GM18519 (cell line): ENCODE data around the gene TEKT2.

Experiments used
- ATAC-seq: cut with Tn5 transposase; IDR thresholded peaks from one replicate; pipeline ENCODE4 v1.9.1; 2021; ENCODE audit warnings: mild to moderate bottlenecking, moderate library complexity; ENCODE audit not compliant: unreplicated experiment, low FRiP score

The TEKT2 gene

DNA sequence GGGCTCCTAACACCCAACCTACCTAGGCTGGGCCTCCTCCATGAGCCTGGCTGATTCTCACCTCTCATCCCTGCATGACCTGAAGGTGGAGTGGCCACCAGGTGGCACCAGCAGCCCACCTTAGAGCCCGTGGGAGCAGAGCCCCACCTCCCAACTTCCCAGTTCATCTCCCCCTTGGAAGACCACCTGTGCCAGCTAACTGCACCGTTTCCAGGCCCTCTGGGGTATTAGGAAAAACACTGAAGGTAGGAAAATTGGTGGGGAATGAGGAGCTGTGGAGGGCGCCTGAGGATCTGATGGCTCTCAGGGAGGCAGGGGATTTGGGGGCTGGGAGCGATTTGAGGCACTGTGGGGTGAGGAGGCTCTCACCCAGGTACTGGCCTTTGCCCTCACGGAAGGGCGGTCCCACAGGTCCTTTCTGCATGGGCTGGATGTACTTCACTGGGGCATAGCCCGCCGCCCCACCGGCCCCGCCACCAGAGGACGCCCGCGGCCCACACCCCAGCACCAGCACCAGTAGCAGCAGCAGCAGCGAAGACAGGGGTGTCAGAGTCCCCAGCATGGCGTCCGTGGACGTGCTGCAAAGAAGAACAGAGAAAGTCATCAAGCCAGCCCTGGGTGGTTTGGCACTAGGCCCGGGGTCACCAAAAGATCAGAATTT lies 15.9 kb downstream of the TEKT2 start:
- no peak for ATAC-seq

DNA sequence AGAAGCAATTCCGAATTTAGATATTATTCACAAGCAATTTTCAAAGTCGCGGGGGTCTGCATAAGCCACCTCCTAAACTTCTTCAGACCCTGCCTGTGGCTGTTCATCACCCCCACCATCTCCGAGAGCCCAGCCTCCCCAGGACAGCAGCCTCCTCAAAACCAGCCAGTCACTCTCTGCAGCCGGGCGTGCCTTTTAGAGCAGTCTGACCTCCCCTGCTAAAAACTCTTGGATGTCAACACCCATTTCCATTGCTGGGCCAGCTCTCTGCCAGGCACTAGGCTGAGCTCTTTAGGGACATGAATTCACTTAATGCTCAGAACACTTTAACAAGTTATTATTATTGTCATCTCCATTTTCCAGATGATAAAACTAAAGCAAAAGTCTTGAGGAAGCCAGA lies 16.5 kb downstream of the TEKT2 start:
- ATAC-seq = no peak

DNA sequence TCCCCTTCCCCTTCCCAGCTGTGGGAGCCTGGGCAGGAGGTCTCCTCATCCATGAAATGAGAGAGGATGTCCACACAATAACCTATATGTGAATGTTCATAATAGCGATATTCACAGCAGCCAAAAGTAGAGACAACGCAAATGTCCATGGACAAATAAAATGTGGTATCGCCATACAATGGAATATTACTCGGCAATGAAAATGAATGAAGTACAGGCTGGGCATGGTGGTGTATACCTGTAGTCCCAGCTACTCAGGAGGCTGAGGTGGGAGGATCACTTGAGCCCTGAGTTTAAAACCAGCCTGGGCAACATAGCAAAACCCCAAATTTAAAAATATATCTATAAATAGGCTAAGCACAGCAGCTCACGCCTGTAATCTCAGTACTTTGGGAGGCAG lies 17.7 kb downstream of the TEKT2 start:
- ATAC-seq = no peak

DNA sequence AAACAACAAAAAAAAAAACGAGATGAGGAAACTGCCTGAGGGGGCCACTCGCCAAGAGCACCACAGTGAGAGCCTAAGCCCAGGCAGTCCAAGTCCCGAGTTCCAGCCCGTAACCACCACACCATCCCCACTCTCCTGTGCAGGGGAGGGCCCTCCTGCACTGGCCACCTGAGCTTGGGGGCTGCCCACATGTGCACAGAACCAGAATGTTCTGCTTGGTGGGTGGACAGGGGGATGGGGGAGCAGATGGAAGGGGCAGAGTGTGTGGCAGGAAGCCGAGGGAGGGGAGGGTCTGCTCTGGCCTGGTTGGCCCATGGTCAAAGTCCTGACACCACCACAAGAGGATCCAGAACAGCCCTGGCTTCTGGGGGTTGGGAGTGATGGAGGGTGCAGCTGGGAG lies 22.4 kb downstream of the TEKT2 start:
- ATAC-seq = no peak

DNA sequence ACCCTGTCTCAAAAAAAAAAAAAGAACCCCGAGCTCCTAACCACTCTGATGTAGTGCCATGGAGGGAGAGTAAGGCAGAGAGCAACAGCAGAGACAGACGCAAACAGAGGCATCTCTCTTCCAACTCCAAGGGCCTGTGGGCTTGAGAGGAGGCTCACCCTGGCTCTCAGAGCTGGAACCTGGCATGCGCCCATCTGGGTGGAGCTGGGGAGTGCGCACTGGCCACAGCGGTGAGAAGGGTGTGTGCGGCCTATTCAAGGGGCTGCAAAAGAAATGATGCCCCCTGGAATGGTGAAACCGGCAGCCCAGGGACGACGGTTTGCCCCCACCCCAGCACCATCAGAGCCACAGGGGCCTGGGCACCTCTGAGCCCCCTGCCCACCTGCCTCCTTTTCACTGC lies 23.5 kb downstream of the TEKT2 start:
- no peak for ATAC-seq

DNA sequence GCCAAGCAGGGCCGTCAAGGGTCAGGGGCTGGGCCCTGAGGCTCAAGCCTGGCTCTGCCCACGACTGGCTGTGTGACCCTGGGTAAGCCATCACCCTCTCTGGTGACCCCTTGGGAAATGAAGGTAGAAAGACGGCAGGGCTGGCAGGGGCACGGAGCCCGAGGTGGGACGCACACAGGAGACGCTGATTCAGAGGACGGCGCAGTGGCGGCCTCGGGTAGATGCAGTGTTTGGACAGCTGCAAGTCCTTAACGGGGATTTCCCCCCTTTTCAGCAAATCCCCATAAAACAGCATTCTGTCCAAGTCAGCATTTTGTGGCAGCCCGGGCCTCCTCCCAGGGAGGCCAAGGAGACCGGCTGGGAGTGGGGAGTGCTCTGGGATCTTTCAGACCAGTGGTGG lies 24.4 kb downstream of the TEKT2 start:
- no peak for ATAC-seq

DNA sequence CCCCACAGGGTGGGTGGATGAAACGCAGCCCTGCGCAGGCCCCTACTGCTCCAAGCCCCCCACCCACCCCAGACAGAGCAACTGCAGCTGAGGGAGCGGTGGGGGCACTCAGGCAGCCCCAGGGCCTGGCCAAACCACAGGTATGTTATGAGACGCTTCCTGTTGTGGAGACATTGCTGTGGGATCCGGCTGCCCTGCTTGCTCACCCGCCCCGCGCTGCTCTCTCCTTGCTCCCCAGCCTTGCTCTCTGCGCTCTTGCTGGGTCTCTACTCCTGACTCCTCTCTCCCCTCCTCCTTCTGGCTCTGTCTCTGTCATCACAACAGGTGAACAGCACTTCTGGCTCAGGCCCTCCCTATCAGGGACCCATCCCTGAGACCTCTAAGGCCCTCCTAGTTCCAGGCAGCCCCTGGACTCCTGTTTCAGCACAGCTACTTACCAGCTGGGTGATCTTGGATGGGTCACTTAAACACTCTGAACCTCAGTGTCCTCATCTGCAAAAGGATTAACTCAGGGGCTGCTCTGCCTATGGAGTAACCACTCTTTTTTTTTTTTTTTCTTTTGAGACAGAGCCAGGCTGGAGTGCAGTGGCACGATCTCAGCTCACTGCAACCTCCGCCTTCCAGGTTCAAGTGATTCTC lies 25.3 kb downstream of the TEKT2 start:
- ATAC-seq = no peak

DNA sequence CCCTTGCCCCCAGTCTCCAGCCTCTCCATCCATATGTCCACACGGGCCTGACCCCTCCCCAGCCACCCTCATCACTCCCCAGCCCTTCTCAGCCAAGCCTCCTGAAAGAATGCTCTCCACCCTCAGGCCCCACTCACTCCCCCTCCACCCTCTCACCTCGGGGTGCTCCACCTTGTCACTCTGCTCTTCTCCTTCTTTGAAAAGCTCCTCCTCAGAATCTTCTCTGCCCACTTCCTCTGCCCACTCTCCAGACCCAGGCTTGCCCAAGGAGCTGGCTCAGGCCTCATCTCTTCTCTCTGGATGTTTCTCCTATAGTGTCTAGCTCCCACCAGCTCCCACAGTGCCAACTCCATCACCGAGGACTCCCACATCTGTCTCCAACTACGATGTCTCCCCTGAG lies 27.3 kb downstream of the TEKT2 start:
- ATAC-seq = no peak

DNA sequence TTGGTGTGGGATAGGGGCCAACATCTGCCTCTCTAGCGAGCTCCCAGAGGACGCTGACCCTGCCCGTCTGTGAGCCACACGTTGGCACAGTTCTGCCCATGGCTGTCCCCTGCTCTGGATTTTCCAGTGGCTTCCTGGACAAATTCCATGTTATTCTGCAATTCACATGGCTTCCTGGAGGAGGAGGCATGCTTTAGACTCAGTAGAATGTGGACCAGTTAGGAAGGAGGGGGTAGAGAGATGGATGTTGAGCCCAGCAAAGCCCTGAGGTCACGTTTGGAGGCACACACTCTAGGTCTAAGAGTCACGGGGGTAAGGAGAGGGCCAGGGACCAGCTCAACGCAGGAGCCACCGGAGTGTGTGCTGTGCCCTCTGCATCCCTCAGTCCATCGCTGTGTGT lies 28.9 kb downstream of the TEKT2 start:
- ATAC-seq = no peak

DNA sequence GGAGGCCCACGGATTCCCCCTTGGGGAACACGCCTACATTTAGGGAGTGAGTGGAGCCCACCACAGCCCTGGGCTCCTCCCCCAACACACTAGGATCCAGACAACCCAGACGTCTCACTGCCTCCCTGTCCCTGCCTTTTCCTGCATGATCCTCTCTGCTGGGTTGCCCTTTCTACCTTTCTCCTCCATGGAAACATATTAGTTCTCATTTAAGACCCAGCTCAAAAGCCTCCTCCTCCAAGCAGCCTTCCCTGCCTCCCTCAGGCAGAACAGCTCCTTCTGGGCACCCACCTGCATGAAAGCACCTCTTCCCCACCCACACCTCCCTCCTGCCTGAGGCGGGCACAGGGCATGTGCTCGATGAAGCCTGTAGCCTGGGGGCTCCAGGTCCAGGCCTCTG lies 30.5 kb downstream of the TEKT2 start:
- no peak for ATAC-seq

DNA sequence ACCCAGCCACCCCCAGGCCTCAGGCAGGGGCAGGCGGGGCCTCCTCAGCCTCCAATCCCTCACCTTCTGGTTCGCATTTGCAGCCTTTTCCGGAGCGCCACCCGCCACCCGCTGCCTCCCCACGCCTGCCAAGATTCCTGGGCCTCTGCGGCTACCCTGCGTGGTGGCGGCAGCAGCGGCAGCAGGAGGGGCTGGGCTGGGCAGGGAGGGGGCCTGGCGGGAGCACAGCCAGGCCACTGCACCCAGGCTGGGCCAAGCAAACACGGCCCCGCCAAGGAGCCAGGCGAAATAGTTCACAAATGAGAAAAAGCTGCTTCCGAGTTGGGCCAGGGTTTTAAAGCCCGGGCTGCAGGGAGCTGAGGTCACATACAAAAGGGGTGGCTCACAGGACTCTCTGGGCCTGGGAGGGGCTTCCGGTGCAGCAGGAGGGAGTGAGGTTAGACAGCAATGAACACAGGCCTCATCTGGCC lies 31.3 kb downstream of the TEKT2 start:
- no peak for ATAC-seq

DNA sequence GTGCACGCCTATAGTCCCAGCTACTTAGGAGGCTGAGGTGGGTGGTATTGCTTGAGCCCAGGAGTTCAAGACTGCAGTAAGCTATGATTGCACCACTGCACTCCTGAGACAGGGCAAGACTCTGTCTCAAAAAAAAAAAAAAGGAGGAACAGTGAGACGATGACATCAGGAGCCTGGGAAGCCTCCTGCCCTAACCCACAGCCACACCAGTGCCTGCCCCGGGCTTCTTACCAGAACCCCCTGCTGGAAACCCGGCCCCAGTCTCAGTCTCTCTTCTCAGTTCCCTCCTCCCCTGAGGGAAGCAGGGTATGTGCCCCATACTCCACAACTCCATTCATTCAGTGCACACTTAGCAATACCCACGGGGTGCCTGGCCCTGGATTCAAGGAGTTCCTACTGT lies 32.0 kb downstream of the TEKT2 start:
- ATAC-seq = no peak

DNA sequence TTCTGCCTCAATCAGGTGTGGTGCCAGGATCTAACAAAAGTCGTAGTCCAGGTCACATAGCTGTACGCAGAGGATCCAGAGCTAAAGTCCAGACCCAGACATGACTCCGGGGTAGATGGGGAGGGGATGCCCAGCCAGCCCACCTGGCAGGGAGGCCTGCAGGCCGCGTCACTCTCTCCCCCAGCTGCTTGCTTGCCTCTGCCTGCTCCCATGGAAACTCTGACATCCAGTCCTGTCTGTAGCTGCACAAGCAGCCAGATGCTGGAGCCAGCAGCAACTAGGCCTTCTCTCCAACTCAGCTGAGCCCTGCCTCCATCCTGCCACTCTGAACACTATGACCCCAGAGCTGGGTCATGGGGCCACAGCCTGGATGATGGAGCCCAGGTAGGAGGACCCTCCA lies 33.0 kb downstream of the TEKT2 start:
- ATAC-seq = no peak

DNA sequence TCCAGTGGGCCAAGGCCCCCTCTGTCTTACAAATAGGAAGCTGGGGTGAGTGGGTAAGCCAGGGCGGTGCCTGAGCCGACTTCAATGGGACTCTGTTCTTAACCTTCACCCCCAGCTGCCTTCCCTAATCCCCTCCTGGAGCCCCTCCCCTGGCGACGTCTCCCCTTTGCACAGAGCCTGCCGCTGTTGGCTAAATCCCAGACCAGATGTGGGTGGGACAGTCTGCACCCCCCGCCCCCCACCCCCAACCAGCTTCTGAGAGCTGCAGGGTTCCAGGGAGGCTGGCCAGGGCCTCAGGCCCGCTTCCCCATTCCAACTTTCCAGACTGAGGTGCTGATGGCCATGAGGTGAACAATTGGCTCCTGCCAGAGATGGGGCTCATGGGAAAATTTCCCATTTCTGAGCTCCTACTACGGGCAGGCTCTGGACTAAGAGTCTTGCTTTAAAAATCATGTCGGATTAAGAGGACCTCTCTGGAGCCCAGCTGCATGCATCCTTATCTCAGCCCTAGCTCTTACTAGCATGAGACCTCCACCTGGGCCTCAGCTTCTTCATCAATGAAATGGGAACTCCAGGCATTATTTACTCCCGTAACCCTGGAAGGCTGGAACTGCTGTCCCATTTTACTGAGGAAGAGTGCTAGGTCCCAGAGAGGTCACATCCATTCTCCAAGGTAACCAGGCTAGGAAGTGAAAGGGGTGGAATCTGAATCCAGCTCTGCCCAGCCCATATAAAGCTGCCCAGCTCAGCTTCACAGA lies 34.7 kb downstream of the TEKT2 start:
- no peak for ATAC-seq

DNA sequence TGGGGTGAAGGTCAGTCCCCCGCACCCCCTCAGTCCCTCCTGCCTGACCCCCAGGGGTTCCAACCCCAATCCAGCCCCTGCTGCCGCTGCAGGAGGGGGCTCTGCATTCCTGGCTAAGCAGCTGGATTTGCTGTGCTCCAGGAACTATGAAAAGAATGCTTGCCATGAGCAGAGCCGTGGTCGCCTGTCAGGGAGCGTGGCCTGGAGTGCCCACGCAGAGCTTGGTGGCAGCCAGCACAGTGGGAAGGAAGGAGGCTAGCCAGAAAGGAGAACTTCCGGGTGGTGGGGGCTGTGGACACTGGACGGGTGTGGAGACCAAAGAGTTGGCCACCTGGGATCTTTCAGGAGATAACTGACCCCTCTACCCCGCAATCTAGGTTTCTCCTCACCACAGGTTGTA lies 35.6 kb downstream of the TEKT2 start:
- ATAC-seq = no peak

DNA sequence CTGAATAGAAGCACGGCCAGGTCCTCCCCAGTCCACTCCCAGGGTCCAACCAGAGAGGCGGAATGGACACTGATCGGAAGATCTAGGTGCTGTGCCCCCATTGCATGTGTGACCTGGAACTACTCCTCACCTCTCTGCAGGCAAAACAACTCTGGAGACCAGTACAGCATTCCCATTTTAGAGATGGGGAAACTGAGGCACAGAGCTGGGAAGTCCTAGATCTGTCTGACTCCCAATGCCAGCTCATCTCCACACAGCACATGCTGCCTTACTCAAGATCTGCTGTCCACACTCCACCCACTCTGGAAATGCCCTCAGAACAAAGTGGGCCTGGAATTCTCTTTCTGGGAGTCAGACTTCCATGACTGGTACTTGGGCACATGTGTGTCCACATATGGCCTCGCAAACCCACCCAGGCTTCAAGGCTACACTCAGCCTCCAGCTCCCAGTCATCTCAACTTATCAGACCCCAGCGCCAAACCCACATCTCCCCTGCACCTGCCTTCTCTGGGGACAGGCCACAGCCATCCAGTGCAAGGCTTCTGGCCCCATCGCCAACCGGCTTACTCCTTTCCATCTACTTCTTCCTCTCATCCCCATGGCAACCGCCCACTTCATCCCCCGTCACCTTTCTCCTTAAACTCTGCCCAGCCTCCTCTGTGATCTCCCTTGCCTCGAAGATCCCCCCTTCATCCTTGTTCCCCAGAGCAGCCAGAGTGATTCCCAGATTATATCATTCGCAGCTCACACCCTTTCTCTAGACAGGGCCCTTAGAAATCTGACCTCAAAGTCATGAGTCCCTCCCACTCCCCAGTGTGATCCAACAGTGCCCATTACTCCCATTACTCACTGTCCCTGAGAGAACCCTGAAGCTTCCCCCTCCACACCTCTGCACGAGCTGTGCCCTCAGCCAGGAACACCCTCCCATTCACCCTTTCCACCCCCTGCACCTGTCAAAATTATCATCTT lies 38.5 kb downstream of the TEKT2 start:
- ATAC-seq = no peak

DNA sequence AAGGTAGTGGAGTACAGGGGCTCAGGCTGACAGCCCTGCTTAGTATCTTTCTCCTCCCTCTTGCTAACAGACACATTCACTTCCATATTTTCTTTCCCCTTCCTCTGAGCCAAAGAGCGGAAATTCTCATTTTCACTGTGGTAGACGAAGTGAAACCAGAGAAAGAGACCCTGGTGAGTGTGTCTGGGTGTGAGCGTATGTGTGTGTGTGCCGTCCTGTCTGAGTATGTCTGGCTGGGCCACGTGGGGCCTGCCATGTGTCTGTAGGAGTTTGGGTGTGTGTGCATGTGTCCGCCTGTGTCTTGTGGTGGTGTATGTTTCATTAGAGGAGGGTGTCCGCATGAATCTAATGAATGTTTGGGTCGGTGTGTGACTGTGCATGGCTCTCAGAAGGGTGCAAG lies 39.5 kb downstream of the TEKT2 start:
- ATAC-seq = no peak

DNA sequence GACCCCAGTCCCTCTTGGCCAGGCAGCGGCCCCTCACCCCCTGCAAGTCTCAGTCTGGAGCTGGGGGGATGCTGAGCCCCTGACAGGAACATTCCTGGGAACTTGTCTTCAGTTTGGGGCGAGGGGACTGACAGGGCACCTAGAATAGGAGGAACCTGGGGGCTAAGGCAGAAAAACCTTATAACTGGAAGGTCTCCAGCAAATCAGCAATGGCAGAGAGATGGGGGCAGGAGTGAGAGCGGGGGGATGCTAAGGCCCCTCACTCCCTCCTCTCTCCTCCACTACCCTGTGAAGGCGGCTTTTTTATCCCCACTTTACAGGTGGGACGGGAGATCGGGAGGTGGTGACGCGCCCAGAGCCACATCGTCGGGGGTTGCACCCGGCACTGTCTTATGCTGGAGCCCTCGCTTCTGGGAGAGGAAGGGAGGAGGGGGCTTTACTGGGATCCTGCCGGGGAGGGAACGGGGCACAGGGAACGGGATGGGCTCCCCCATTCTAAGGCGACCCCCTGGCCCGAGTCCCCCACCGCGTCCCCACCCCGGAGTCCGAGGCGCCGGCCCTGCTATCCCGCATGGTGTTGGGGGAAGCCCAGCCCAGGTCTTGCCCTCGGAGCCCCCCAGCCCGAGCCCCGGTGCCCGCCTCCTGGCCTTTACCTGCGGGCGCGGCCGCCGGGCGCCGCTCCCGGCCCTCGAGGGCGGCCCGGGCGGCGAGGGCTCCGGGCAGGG lies 40.7 kb downstream of the TEKT2 start:
- no peak for ATAC-seq

DNA sequence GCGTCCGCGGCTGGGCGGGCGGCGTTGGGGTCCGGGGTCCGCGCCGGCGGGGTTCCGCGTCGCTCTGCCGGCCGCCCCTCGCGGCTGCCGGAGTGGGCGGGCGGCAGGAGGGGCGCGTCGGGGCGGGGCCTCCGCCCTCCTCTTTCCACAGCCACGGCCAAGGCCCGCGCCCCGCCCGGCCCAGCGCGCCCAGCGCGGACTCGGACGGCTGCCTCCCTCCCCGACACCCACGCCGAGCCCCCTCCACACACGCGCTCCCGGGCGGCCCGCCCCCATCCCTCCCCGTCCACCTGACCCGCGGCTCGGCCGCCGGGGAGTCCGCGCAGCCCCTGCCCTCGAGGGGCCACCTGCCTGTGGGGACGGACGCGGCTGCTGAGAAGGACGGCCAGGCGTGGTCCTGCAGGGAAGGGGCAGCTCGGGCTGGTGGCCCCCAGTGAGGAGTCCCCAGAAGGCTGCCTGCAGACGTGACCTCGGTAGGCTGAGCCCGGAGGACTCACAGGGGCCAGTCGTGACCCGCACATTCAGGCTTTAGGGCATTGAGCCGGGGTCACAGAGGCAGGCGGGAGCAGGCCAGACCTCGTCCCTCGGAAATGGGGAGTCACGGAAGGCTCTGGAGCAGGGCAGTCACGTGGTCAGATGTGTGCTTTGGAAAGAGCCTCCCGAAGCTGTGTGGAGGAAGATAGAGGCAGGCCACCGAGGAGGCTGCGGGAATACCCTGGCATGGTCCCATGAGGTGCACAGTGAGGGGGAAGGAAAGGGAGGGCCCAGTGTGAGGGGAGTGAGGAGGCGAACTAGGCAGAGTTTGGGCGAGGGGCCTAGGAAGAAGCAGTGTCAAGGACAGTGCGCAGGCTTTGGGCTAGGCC lies 41.5 kb downstream of the TEKT2 start, which contains the start of gene COL8A2:
Gene COL8A2 (minus strand): TSS at position 94 of the 863 bp plus-strand sequence. CDS start 24,980 bp downstream, outside the sequence.
- ATAC-seq = no peak
